A673 (cell line): ENCODE measurements around the gene TENM3. TPM values are rescaled to one million over a fixed set of nuclear protein-coding genes. Genes with fewer than 3 reads are reported as not detected.

Experiments used
- BruUV-seq: library from RNA; stranded (reverse); fragments of 400-500 nt; replicated peaks from 2 replicates; lab custom pipeline; 2021; lab: Mats Ljungman, UMichigan
- CTCF ChIA-PET: fragments of 300-600 bp; sonication (Branson Sonifier 250); formaldehyde crosslinking; loops from one replicate; lab custom pipeline; 2022; ENCODE audit warnings: antibody characterized with exemption; lab: Charles Lee
- POLR2A ChIA-PET: fragments of 300-600 bp; sonication (Branson Sonifier 250); formaldehyde crosslinking; loops from one replicate; lab custom pipeline; 2022; ENCODE audit warnings: antibody characterized with exemption; ENCODE audit not compliant: low non-redundant PET; lab: Charles Lee
- DNase-seq: peaks from one replicate; pipeline ENCODE4 v3.0.0-alpha.2; 2015; ENCODE audit warnings: low spot score
- H3K27ac ChIP-seq: fragments of 200-600 bp; sonication (generic); 2 replicates; pipeline ENCODE4 v1.5.1; 2016; ENCODE audit warnings: mixed run types, low read depth, mild to moderate bottlenecking, mixed read lengths, antibody characterized with exemption, low read length; ENCODE audit not compliant: poor library complexity, severe bottlenecking
- H3K27me3 ChIP-seq: fragments of 200-600 bp; sonication (generic); replicated peaks from 2 replicates; pipeline ENCODE4 v1.6.1; 2017; ENCODE audit warnings: mixed run types, low read depth, mild to moderate bottlenecking, mixed read lengths, antibody characterized with exemption, low read length; ENCODE audit not compliant: insufficient read depth, poor library complexity
- H3K36me3 ChIP-seq: fragments of 200-600 bp; sonication (generic); 2 replicates; pipeline ENCODE4 v1.6.1; 2016; ENCODE audit warnings: mixed run types, mild to moderate bottlenecking, mixed read lengths, antibody characterized with exemption, low read length; ENCODE audit not compliant: insufficient read depth, poor library complexity, severe bottlenecking
- H3K4me1 ChIP-seq: fragments of 200-600 bp; sonication (generic); 2 replicates; pipeline ENCODE4 v1.6.1; 2017; ENCODE audit warnings: mixed run types, mild to moderate bottlenecking, mixed read lengths, antibody characterized with exemption, low read length; ENCODE audit not compliant: insufficient read depth, poor library complexity, severe bottlenecking
- H3K4me3 ChIP-seq: fragments of 200-600 bp; sonication (generic); 2 replicates; pipeline ENCODE4 v1.5.1; 2016; ENCODE audit warnings: low read depth, mixed run types, mild to moderate bottlenecking, mixed read lengths, low read length; ENCODE audit not compliant: poor library complexity, severe bottlenecking
- H3K9me3 ChIP-seq: fragments of 200-600 bp; sonication (generic); 2 replicates; pipeline ENCODE4 v1.6.1; 2016; ENCODE audit warnings: mixed run types, low read depth, mild to moderate bottlenecking, mixed read lengths, antibody characterized with exemption, low read length; ENCODE audit not compliant: poor library complexity, severe bottlenecking
- CTCF ChIP-seq: fragments of 300-800, 200-600 bp; sonication (generic); conservative IDR thresholded peaks from 2 replicates; pipeline ENCODE4 v1.5.1; 2017; ENCODE audit warnings: low read depth, mild to moderate bottlenecking, antibody characterized with exemption, low read length, moderate library complexity, mixed read lengths
- EZH2 ChIP-seq: fragments of 200-600 bp; sonication (generic); IDR thresholded peaks from 2 replicates; pipeline ENCODE4 v1.6.1; 2017; ENCODE audit warnings: borderline replicate concordance, low read depth, mild to moderate bottlenecking, mixed read lengths, antibody characterized with exemption, low read length; ENCODE audit not compliant: poor library complexity, severe bottlenecking
- intact Hi-C: fragments of 100-400 bp; cut with micrococcal nuclease; formaldehyde crosslinking; loops from one replicate; pipeline ENCODE4 v1.10.0; 2022; ENCODE audit not compliant: unreplicated experiment
- total RNA-seq: library from RNA; stranded (reverse); gene quantifications from 2 replicates; pipeline ENCODE4 v1.2.3, GENCODE V29; 2021

Gene TENM3
- total RNA-seq, 1 experiment from 2014 or later, result 26.4 TPM

GRCh38 chr4:182808673-182809416, 565.6 kb downstream of the TENM3 start:
- no peak for DNase-seq
- BruUV-seq, result no TSS peak
- no peaks in the 10 kb centered on the region for H3K27me3 ChIP-seq
- H3K27ac ChIP-seq, result no peak overlapping the region
- H3K4me1 ChIP-seq, result no peaks in the 10 kb centered on the region
- ChIA-PET CTCF (no interaction called here), POLR2A (no interaction called here)
- no peaks in the 10 kb centered on the region for H3K9me3 ChIP-seq
- TF ChIP-seq EZH2, result no peak
- no peak for TF ChIP-seq CTCF
- intact Hi-C loops, result loop anchor here (2.0 to 10.0 kb wide), 5 partner anchors 114 to 1667 kb away; no protein-coding TSS in a partner anchor
- H3K4me3 ChIP-seq, result no peak overlapping the region
- no peaks in the 10 kb centered on the region for H3K36me3 ChIP-seq

DNA sequence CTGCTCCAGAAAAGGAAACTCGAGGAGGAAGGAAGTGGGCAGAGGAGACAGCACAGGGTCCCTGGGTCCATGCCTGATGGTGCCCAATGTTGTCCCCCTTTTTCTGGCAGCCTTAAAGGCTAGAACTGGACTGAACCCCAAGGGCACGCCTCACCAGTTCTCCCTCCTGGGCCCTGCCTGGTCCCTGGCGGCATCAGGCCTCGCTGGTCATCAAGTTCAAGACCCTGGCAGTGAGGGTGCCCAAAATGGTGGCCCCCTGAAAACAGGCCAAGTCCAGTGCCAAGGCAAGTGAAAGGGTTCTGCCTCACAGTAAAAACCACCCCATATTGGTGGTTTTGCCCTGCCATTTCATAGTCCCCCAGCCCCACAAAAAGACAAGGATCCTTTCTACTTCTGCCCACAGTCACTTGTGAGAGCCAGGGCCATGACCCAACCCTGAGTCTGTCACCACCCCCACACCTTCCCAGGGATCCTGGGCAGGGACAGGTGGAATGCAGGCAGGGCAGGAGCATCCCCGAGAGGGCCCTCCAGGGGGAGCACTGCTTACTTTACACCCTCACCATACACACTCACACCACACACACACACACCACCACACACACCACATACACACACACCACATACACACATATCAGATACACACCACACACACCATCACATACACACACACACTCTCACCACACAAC, 566.4 kb downstream of the TENM3 start:
- H3K4me1 ChIP-seq, result no peaks in the 10 kb centered on the region
- TF ChIP-seq CTCF (peak; percentile 60), EZH2 (no peak)
- H3K9me3 ChIP-seq, result no peaks in the 10 kb centered on the region
- no peak overlapping the region for H3K4me3 ChIP-seq
- DNase-seq, result no peak
- POLR2A ChIA-PET, result no interaction called here
- no peak overlapping the region for H3K27ac ChIP-seq
- no peaks in the 10 kb centered on the region for H3K27me3 ChIP-seq
- intact Hi-C loops, result loop anchor here (2.0 to 10.0 kb wide), 5 partner anchors 113 to 1667 kb away; no protein-coding TSS in a partner anchor
- CTCF ChIA-PET, result no interaction called here
- no TSS peak for BruUV-seq
- H3K36me3 ChIP-seq, result no peaks in the 10 kb centered on the region

DNA sequence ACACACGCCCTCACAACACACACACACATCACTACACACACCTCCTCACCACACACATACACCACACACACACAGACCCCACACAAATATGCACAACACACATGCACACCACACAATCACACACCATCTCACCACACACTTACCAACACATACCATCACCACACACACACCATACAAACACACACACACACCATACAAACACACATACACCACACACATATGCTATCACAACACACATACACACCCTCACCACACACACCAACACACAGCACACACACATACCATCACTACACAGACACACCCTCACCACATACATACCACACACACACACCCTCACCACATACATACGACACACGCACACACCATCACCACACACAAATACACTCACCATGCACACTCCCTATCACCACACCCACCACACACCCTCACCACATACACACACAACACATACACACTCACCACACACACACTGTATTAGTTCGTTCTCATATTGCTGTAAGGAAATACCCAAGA, 567.0 kb downstream of the TENM3 start:
- Histone ChIP-seq H3K4me1 (no peaks in the 10 kb centered on the region), H3K27ac (no peak overlapping the region), H3K9me3 (no peaks in the 10 kb centered on the region), H3K36me3 (no peaks in the 10 kb centered on the region), H3K27me3 (no peaks in the 10 kb centered on the region), H3K4me3 (no peak overlapping the region)
- ChIA-PET POLR2A (no interaction called here), CTCF (no interaction called here)
- TF ChIP-seq EZH2 (no peak), CTCF (0 out of 2 replicates have a peak, but pooled peaks have one; percentile 6)
- no peak for DNase-seq
- no TSS peak for BruUV-seq
- intact Hi-C loops, result no loop called here
